GM13977 (cell line): ENCODE data around the gene ERICH2.
A peak's percentile ranks its signal among the peaks of the same experiment; 100 is the strongest.
"Not testable (repeated sequence)": the region's sequence is repeated elsewhere in the genome, so short reads cannot be mapped to it uniquely, and the experiment has no call there.

Experiments
- DNase-seq: peaks from one replicate; pipeline ENCODE4 v3.0.0; 2012; ENCODE audit warnings: low spot score
- in situ Hi-C: fragments of 300-500 bp; cut with MboI; formaldehyde crosslinking; loops from one replicate; pipeline ENCODE4 v1.12.0; 2022; ENCODE audit warnings: low sequenced_read_pairs, low pct_unique_long_range_greater_than_20kb, mixed read lengths, inconsistent platforms; ENCODE audit not compliant: unreplicated experiment
- TF ChIP-seq, protein P1 (sequence below): IDR thresholded peaks from 2 replicates; pipeline ENCODE4 v1.5.1; 2012; ENCODE audit warnings: mild to moderate bottlenecking, control low read depth; ENCODE audit not compliant: insufficient read depth; ENCODE audit errors: extremely low read depth, missing control alignments

The ERICH2 gene, protein sequence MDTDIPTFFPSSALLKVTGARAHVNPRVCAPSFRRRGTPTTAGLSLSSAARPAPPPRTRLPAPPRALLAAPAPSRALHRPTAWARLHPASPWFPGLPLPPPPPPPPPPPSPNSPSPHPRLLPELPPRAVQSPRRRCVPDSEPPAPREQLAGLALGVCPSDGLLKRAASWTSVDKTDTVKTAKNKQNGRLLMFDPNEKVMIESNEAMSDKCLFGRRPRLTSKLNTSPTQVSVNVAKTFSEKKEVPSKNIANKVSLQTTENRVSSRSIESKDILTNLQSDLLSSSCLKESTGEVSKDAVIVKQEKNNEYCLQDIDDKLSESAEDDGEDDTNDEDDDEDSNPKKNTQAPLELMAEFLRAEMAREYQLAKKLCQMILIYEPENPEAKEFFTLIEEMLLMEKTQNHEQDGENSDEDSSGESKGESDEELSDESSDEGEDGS

DNA sequence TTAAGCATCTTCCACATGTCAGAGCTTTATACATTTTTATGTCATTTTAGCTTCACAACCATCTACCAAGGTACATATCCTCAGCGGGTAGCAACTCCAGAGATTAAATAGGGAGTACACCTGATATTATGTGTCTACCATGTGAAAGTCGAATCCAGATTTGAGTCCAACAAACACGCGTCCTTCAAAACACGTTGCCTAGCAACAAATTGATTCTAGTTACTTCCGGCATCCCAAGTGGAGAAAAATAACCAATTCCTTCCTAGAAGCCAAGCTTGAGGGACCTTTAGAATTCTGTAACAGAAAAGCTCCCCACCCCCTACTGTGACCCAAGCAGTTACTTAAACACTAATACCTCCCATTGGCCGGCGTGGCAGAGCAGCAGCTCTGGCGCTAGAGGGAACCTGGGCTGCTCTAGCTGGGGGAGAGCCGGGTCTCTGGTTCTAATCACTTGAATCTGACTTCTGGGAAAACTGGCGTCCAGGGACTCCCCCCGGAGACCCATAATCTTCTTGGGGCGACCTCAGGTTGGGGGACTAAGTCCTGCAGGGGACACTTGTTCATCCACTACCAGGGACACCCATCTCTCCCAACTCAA, at the start of gene ERICH2:
TSS of gene ERICH2 (plus strand) at position 371 of the 598 bp plus-strand sequence. CDS start 304 bp downstream, outside the sequence.
- TF ChIP-seq, protein P1, sequence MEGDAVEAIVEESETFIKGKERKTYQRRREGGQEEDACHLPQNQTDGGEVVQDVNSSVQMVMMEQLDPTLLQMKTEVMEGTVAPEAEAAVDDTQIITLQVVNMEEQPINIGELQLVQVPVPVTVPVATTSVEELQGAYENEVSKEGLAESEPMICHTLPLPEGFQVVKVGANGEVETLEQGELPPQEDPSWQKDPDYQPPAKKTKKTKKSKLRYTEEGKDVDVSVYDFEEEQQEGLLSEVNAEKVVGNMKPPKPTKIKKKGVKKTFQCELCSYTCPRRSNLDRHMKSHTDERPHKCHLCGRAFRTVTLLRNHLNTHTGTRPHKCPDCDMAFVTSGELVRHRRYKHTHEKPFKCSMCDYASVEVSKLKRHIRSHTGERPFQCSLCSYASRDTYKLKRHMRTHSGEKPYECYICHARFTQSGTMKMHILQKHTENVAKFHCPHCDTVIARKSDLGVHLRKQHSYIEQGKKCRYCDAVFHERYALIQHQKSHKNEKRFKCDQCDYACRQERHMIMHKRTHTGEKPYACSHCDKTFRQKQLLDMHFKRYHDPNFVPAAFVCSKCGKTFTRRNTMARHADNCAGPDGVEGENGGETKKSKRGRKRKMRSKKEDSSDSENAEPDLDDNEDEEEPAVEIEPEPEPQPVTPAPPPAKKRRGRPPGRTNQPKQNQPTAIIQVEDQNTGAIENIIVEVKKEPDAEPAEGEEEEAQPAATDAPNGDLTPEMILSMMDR, result no peak
- DNase-seq, result peak; percentile 73
- in situ Hi-C loops, result no loop called here

DNA sequence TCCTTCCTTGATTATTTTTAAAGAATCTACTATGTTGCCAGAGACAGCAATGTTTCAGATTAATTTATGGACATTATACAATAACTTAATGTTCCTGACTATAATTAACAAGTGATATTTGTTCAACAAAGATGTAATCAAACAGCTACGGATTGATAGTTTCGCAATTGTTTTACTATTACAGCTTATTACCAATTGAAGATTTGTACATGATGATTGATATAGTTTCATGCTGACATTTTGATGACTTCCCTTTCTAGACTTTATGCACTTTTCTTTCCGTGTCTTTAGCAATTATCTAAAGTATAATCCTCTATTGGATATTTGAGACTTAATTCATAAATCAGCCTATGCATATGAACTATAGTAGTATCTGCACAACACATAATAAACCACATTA, 48.5 kb upstream of the ERICH2 start:
- TF ChIP-seq, protein P1, result no peak
- in situ Hi-C loops, result loop anchor here (25.0 kb wide), 1 partner anchor 309 kb away; no protein-coding TSS in a partner anchor
- DNase-seq, result no peak

DNA sequence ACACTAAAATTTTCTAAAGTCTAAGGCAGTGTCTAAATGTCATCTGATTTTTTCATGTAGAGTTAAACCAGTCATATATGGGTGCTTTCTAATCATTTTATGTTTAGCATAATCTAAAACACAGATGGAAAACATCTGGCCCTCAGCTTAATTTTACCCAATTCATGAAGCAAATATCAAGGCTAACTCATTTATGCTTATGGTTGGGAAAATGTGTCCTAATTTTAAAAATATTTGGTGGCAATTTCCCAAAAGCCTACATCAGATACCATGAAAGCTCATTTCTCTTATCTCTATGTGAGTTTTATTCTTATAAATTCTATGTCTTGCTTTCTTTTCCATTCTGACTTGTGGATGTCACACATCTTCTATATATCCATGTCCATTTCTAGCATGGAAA, 47.9 kb upstream of the ERICH2 start:
- no peak for DNase-seq
- TF ChIP-seq, protein P1, result no peak
- in situ Hi-C loops, result loop anchor here (25.0 kb wide), 1 partner anchor 310 kb away; no protein-coding TSS in a partner anchor

DNA sequence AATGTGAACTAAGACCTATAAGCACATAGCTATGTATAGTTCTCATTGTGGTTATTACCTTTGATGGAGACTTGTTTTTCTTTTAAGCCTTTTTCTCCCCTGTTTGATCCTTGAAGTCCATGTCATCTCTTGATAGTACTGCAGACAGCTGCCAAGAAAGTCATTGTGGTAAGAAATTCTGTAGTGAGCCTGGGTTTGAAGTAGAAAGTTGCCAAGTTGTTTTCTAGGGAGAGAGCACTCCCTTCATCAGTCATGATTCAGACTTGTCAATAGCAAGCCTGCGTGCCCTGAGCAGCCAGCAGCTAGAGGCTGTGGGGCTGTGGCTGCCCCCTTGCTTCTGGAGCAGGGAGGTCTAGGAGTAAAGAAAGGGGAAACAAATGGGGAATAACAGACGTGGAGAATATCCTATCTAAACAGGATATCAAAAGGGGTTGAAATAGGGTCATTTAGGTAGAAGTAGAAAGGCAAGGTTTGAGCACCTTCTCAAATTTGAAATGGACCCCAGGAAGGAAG, 46.7 kb upstream of the ERICH2 start:
- no peak for DNase-seq
- TF ChIP-seq, protein P1, result no peak
- in situ Hi-C loops, result loop anchor here (25.0 kb wide), 1 partner anchor 311 kb away; no protein-coding TSS in a partner anchor

DNA sequence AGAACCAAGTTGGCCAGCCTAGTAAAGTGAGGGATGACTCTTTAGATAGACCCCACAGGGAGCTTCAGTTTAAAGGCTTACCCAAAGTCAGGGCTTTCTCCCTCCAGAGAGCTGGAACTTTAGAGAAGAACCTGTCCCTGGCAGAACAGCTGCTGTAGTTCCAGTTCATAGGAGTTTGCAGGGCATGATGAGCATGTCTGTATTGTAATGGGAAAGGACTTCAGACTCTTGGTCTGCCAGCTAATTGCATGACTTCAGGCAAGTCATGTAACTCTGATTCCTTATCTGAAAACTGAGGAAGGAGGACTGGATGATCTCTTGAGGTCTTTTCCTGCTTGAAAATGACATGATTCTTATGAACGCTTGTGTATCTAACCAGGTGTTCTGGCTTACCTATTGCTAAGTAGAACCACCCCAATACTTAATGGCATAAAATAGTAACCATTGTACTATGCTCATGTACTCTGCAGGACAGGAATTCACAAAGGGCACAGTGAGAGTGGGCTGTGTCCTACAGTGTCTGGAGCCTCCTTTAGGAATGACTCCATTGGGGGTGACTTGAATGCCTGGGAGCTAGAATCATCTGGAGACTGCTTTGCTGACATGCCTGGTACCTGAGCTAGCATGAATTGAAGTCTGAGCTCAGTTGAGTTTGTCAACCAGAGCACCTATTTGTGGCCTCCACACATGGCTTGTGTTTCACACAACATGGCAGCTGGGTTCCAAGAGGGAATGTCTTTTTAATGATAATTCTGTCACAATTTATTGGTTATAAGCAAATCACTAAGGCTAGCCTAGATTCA, 36.2 kb upstream of the ERICH2 start:
- TF ChIP-seq, protein P1, result no peak
- in situ Hi-C loops, result no loop called here

DNA sequence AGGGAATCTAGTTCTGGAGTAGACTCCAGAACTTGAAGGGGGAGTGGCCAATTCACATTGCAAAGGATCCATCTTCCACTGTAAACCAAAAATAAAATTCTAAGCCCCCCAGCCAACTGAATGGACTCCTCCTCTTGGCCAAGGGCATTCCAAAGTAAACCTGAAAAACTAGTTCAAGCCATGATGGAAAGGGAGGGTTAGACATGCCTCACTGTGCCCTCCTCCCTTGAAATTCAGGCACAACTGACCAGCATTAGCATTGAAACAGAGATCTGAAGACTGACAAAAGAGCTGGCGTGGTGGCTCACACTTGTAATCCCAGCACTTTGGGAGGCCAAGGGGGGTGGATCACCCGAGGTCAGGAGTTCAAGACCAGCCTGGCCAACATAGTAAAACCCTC, 35.6 kb upstream of the ERICH2 start:
- DNase-seq, in situ Hi-C loops: not testable (repeated sequence)

More for the DNA sequence above, 36.2 kb upstream of the ERICH2 start:
- DNase-seq, result no peak
